ENCODE results near the gene NOB1.
"Not testable (repeated sequence)": the region's sequence is repeated elsewhere in the genome, so short reads cannot be mapped to it uniquely, and the experiment has no call there.

Gene NOB1

GRCh38 chr16:69769404-69769803, 14.7 kb upstream of the NOB1 start:
- H3K4me3 ChIP-seq (ENCODE audit: low read length), result no peak overlapping the region
- no peak for TF ChIP-seq ZNF274 (IDR thresholded peaks at IDR 0.05; ENCODE audit: low read depth, low read length)

GRCh38 chr16:69768666-69769065, 13.9 kb upstream of the NOB1 start:
- TF ChIP-seq ZNF274 (IDR thresholded peaks at IDR 0.05; ENCODE audit: low read depth, low read length), result no peak
- H3K4me3 ChIP-seq (ENCODE audit: low read length), result no peak overlapping the region

- TF ChIP-seq ZNF274 (IDR thresholded peaks at IDR 0.05; ENCODE audit: low read depth, low read length), result no peak
- no peak overlapping the region for H3K4me3 ChIP-seq (ENCODE audit: low read length)
Observed at GRCh38 chr16:69767459-69768229, 12.9 kb upstream of the NOB1 start.

DNA sequence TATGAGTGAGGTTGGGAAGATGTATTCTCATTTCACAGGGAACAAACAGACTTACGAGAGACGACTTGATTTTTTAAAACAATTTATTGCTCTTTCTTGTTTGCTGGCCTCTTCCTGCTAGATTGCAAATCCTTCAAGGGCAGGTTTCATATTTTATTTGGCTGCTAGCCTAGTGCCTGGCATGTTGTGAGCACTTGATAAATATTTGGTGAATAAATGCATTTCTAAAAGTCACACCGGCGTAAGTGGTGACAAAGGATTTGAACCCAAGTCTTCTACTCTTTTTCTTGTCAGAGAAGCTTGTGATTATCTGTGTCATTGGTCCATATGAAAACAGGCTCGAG, 8.8 kb upstream of the NOB1 start:
- H3K4me3 ChIP-seq (ENCODE audit: low read length), result no peak overlapping the region; the same call in 1 of the 2 replicates

DNA sequence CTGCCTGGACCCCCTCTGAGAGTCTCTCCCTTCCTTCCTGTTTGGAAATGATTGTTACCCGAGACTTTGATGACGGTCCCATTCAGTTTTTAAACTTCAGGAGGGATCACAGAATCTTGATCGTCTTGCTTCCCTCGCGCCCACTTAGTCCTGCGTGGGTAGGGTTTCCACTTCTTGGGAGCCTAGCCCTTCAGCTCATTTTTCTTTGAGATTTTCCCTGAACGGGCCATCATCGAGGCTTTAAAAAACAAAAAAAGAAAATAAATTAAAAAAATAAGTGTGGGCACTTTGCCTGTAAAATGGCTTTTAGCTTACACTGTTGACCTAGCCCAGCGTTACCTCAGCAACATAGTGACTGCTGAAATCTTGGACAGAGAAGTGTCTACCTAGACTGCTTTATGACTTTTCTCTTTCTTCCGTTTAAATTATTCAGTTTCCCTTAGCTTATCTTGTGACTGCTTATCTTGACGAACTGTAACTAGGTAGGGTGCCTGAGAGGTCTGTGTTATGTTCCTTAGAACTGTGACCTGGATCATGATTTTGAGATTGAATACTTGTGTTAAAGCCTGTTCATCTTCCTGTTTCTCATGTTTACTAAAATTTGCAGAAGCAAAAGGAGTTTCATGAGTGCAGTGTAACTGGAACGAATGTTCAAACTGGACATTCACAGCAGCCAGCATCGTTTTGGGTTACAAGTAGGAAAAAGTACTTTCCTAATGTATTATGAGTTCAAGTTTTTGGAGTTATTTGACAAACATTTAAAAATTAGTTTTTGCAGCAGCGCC, 8.3 kb upstream of the NOB1 start:
- peak overlapping the region; percentile 96 for H3K4me3 ChIP-seq (ENCODE audit: low read length)
- no peak for TF ChIP-seq ZNF274 (IDR thresholded peaks at IDR 0.05; ENCODE audit: low read depth, low read length)

More for the DNA sequence above, 8.8 kb upstream of the NOB1 start:
- no peak for TF ChIP-seq ZNF274 (IDR thresholded peaks at IDR 0.05; ENCODE audit: low read depth, low read length)

GRCh38 chr16:69761983-69762813, 7.5 kb upstream of the NOB1 start, which contains the start of gene WWP2:
Gene WWP2 (plus strand): TSS chr16:69762332. CDS start chr16:69787011, 24,679 bp downstream.
- H3K4me3 ChIP-seq (ENCODE audit: low read length), result peak within 1 kb of the TSS; percentile 96
- no peak for TF ChIP-seq ZNF274 (IDR thresholded peaks at IDR 0.05; ENCODE audit: low read depth, low read length)

DNA sequence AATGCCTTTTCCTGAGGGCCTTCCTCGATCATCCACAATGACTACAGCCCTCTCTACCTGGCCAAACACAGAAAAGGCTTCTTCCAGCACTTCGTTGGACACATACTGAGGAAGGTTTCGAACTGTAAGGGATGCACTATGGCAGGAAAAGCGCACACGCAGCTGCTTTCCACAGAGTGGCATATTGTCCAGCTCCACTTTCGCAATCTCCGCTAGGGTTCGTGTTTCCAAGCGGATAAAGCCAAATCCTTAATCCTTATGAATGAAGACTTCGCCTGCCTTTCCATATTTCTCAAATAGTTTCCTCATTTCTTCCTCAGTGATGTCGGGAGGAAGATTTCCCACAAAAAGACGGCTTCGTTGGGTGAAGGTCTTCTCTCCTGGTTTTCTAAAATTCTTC, 2.6 kb upstream of the NOB1 start:
- not testable (repeated sequence) for H3K4me3 ChIP-seq (ENCODE audit: low read length)

DNA sequence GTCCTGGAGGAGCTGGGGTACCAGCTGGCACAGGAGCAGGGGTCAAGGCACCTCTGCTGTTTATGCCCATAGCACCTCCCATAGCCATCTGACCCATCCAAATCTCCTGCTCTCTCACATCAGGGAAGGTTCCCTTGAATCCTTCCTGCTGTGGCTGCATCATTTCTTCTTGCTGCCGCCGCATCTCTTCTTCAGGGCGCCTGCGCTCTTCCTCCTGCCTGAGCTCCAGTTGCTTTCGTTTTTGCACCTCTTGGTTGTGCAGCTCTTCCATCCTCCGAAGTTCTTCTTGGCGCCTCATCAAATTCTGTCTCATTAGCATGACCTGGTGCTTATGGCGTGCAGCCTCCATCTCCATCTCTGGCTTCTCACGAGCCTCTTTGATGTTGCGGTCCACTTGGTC, 2.0 kb upstream of the NOB1 start:
- no peak overlapping the region for H3K4me3 ChIP-seq (ENCODE audit: low read length)
- TF ChIP-seq ZNF274 (IDR thresholded peaks at IDR 0.05; ENCODE audit: low read depth, low read length), result no peak

DNA sequence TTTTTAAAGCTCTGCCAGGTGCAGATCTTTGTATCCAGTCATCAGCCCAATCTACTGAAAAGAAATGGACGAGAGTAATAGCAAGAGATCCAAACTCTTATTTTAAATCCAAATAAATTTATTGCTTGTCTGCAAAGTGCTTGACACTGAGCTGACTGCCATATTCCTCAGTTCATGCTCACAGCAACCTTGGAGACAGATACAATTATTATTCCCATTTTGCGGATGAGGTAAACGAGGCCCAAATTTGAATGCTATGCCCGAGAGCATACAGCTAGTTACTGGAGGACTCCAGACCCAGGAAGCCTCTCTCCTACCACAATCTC, 620 bp downstream of the NOB1 start:
- no peak for TF ChIP-seq ZNF274 (IDR thresholded peaks at IDR 0.05; ENCODE audit: low read depth, low read length)
- peak overlapping the region; percentile 70 for H3K4me3 ChIP-seq (ENCODE audit: low read length)

- TF ChIP-seq ZNF274 (IDR thresholded peaks at IDR 0.05; ENCODE audit: low read depth, low read length), result no peak
- no peak overlapping the region for H3K4me3 ChIP-seq (ENCODE audit: low read length)
Observed at GRCh38 chr16:69748694-69749345, 5.9 kb downstream of the NOB1 start.

DNA sequence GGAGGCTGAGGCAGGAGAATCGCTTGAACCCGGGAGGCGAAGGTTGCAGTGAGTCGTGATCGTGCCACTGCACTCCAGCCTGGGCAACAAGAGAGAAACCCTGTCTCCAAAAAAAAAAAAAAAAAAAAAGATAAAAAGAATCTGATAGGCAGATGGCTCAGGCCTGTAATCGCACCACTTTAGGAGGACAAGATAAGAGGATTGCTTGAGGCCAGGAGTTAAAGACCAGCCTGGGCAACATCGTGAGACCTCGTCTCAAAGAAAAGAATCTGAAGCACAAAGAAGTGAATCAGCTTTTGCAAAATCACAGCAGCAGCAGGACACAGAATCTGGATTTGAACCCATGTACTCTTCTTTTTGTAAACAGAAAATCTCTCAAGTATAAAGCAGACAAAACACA, 7.6 kb downstream of the NOB1 start:
- no peak for TF ChIP-seq ZNF274 (IDR thresholded peaks at IDR 0.05; ENCODE audit: low read depth, low read length)
- H3K4me3 ChIP-seq (ENCODE audit: low read length), result no peak overlapping the region

DNA sequence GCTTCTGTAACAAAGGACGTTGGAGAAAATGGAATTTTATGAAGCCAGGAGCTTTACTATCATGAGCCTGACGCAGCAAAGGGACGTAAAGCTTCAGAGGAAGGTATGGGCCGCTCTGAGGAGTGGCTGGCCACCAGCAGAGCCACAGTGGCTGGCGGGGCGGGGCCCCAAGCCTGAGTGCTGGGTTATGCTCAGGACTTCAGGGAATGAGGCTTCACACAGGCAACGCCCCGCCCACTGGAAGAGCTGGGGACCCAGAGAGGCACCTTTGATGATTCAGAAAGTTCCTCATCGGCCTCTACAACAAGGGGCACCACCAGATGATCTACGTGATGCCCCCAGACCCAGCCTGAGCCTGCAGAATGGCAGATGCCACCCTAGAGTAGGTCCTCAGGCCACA, 8.8 kb downstream of the NOB1 start:
- TF ChIP-seq ZNF274 (IDR thresholded peaks at IDR 0.05; ENCODE audit: low read depth, low read length), result no peak
- no peak overlapping the region for H3K4me3 ChIP-seq (ENCODE audit: low read length)

DNA sequence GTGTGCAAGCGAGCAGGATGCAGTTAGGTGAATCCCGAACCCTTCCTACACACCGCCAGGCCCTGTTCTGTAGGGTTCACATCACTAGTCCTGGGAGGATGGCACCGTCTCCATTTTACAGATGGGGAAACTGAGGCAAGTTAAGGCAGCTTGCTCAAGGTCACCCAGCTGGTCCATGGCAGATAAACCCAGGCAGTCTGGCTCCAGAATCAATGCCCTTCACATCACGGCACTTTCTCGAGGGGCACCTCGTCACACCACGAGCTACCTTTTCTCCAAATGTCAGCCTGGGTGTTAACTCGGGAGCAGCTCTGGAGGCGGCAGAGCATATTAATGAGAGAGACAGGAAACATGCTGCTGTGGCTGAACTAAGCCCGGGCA, 9.5 kb downstream of the NOB1 start:
- TF ChIP-seq ZNF274 (IDR thresholded peaks at IDR 0.05; ENCODE audit: low read depth, low read length), result no peak
- H3K4me3 ChIP-seq (ENCODE audit: low read length), result no peak overlapping the region
